CD4-positive, alpha-beta T cell (primary cell): Measurements from ENCODE around the gene PRKAA2. TPM values are rescaled to one million over a fixed set of nuclear protein-coding genes. Genes with fewer than 3 reads are reported as not detected.

ENCODE experiments used
- ATAC-seq: fragments of 200-7000 bp; cut with Tn5 transposase; one replicate; pipeline ENCODE4 v1.10.0; 2022; ENCODE audit warnings: mild to moderate bottlenecking; ENCODE audit not compliant: poor library complexity
- CTCF ChIA-PET: fragments of 350-600 bp; sonication (Branson Sonifier 250); formaldehyde crosslinking; loops from one replicate; lab custom pipeline; 2021; ENCODE audit warnings: antibody characterized with exemption, inconsistent platforms; lab: Charles Lee
- POLR2A ChIA-PET: fragments of 350-600 bp; sonication (Branson Sonifier 250); formaldehyde crosslinking; loops from one replicate; lab custom pipeline; 2021; ENCODE audit warnings: antibody characterized with exemption, inconsistent platforms; lab: Charles Lee
- DNase-seq, 14 experiments: peaks; one replicate each; pipeline ENCODE4 v3.0.0-alpha.2; 2013 to 2020; ENCODE audit warnings: mixed read lengths in 2 of 14
- H3K27ac ChIP-seq, 2 donors: one replicate each; pipeline versions ENCODE4 v1.5.1 to v1.7.0; 2013; ENCODE audit warnings: low read length in 2 of 2, low read depth in 1 of 2, mild to moderate bottlenecking in 1 of 2
- H3K27me3 ChIP-seq, 2 experiments: 1 replicate in 1 of 2; 2 replicates in 1 of 2; pipeline versions ENCODE4 v1.6.1 to v1.7.0; 2013; ENCODE audit warnings: low read length in 2 of 2, control low read depth in 1 of 2, mild to moderate bottlenecking in 1 of 2, moderate library complexity in 1 of 2; ENCODE audit not compliant: insufficient read depth in 2 of 2, control insufficient read depth in 1 of 2
- H3K36me3 ChIP-seq: one replicate; pipeline ENCODE4 v1.6.1; 2013; ENCODE audit warnings: low read length, control low read depth; ENCODE audit not compliant: insufficient read depth
- H3K4me1 ChIP-seq: one replicate; pipeline ENCODE4 v1.6.1; 2013; ENCODE audit warnings: low read length, control low read depth; ENCODE audit not compliant: insufficient read depth
- H3K4me3 ChIP-seq: one replicate; pipeline ENCODE4 v1.5.1; 2013; ENCODE audit warnings: mild to moderate bottlenecking, low read length, moderate library complexity
- H3K9me3 ChIP-seq, 2 experiments: 1 replicate in 1 of 2; 2 replicates in 1 of 2; pipeline versions ENCODE4 v1.6.1 to v1.7.0; 2013; ENCODE audit warnings: low read length in 2 of 2, mild to moderate bottlenecking in 2 of 2, control low read depth in 1 of 2, moderate library complexity in 1 of 2; ENCODE audit not compliant: control insufficient read depth in 1 of 2, insufficient read depth in 1 of 2
- H3K27ac Mint-ChIP-seq: one replicate; pipeline ENCODE4 v1.8.0; 2020; ENCODE audit warnings: mixed read lengths
- H3K27me3 Mint-ChIP-seq: one replicate; pipeline ENCODE4 v1.8.0; 2021; ENCODE audit warnings: mixed read lengths
- H3K36me3 Mint-ChIP-seq: one replicate; pipeline ENCODE4 v1.8.0; 2021; ENCODE audit warnings: low read depth, mixed read lengths
- H3K4me1 Mint-ChIP-seq: one replicate; pipeline ENCODE4 v1.8.0; 2021; ENCODE audit warnings: low read depth, mixed read lengths
- H3K4me3 Mint-ChIP-seq: one replicate; pipeline ENCODE4 v1.8.0; 2020; ENCODE audit warnings: mild to moderate bottlenecking, mixed read lengths
- H3K9me3 Mint-ChIP-seq: one replicate; pipeline ENCODE4 v1.8.0; 2020; ENCODE audit warnings: mixed read lengths
- intact Hi-C, 2 experiments: fragments of 100-400 bp; cut with DNase I in 1 of 2; cut with micrococcal nuclease in 1 of 2; formaldehyde crosslinking; loops; one replicate each; pipeline versions ENCODE4 v1.15.1 to v1.9.0; 2023 to 2025; cut with DNase I, micrococcal nuclease
- total RNA-seq, 174 experiments: library from RNA in 2 of 174; stranded (reverse) in 2 of 174; gene quantifications; one replicate each; pipeline ENCODE4 v1.2.3 and lab custom pipeline; 2021 to 2026
- TF ChIP-seq, protein P1 (sequence below): fragments of 200-600 bp; IDR thresholded peaks from one replicate; pipeline ENCODE4 v1.8.0; 2022; ENCODE audit warnings: antibody characterized with exemption, mild to moderate bottlenecking

The PRKAA2 gene
- total RNA-seq, 2 experiments from 2014 or later, result not detected

GRCh38 chr1:56648546-56648945 is 3.4 kb downstream of the PRKAA2 start:
- ChIA-PET POLR2A (no interaction called here), CTCF (no interaction called here)
- peaks cover 49% of the 10 kb centered on the region for H3K27me3 Mint-ChIP-seq
- DNase-seq, result no peak
- peaks cover 4% of the 10 kb centered on the region for H3K9me3 Mint-ChIP-seq
- no peak overlapping the region for H3K27ac Mint-ChIP-seq
- no peak for ATAC-seq
- H3K36me3 Mint-ChIP-seq, result no peaks in the 10 kb centered on the region
- intact Hi-C loops, result no loop called here
- H3K4me1 ChIP-seq, result no peaks in the 10 kb centered on the region
- no peak overlapping the region for H3K4me3 ChIP-seq
- H3K9me3 ChIP-seq, result peaks cover 0 to 12% of the 10 kb centered on the region in 2 experiments
- peaks cover 13 to 42% of the 10 kb centered on the region in 2 experiments for H3K27me3 ChIP-seq
- H3K4me1 Mint-ChIP-seq, result peaks cover 5% of the 10 kb centered on the region
- H3K4me3 Mint-ChIP-seq, result no peak overlapping the region
- H3K27ac ChIP-seq, result no peak overlapping the region
- H3K36me3 ChIP-seq, result no peaks in the 10 kb centered on the region
- TF ChIP-seq, protein P1, sequence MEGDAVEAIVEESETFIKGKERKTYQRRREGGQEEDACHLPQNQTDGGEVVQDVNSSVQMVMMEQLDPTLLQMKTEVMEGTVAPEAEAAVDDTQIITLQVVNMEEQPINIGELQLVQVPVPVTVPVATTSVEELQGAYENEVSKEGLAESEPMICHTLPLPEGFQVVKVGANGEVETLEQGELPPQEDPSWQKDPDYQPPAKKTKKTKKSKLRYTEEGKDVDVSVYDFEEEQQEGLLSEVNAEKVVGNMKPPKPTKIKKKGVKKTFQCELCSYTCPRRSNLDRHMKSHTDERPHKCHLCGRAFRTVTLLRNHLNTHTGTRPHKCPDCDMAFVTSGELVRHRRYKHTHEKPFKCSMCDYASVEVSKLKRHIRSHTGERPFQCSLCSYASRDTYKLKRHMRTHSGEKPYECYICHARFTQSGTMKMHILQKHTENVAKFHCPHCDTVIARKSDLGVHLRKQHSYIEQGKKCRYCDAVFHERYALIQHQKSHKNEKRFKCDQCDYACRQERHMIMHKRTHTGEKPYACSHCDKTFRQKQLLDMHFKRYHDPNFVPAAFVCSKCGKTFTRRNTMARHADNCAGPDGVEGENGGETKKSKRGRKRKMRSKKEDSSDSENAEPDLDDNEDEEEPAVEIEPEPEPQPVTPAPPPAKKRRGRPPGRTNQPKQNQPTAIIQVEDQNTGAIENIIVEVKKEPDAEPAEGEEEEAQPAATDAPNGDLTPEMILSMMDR, result no peak

DNA sequence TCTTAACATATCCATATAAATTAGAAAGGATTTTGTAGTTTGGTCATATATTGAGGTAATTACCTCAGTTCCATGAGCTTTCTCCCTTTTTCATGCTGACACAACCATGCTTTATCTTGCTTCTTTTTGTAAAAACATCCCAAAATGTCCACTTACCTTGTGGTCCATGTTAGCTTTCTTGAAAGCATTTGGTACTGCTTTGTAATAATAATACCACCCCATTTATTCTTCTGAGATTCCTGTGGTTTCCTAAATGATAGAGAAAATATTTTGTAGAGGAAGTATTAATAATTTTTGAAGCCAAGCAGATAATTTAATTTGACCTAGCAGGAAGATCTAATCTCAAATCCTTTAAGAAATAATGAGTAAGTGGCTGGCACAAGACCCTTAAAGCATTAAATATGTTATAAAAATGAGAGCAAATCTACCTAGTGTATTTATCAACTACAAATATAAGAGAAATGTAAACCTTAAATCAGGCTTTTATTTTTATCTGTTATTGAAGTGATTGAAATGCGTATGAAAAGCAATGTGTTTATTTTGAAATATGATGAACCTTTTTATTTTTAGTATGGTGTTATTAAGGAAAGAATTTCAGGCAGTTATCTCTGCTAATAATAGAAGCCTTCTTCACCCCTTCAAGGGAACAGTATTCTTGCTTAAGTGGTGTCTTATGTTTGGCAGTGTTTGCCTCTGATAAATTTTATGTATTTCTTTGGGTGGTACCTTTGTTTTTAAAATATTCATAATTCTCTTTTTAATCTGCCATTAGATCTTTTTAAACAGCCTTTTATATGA is 9.2 kb downstream of the PRKAA2 start:
- Mint-ChIP-seq H3K36me3 (no peaks in the 10 kb centered on the region), H3K4me3 (no peak overlapping the region), H3K9me3 (peaks cover 24% of the 10 kb centered on the region), H3K4me1 (no peaks in the 10 kb centered on the region), H3K27ac (no peak overlapping the region), H3K27me3 (peaks cover 7% of the 10 kb centered on the region)
- TF ChIP-seq, protein P1, result no peak
- POLR2A ChIA-PET, result no interaction called here
- no peak overlapping the region for H3K27ac ChIP-seq
- H3K4me3 ChIP-seq, result no peak overlapping the region
- CTCF ChIA-PET, result no interaction called here
- peaks cover 12 to 14% of the 10 kb centered on the region in 2 experiments for H3K9me3 ChIP-seq
- peaks cover 0 to 3% of the 10 kb centered on the region in 2 experiments for H3K27me3 ChIP-seq
- no peaks in the 10 kb centered on the region for H3K4me1 ChIP-seq
- no peaks in the 10 kb centered on the region for H3K36me3 ChIP-seq
- intact Hi-C loops, result no loop called here
- ATAC-seq, result no peak
- DNase-seq, result no peak

DNA sequence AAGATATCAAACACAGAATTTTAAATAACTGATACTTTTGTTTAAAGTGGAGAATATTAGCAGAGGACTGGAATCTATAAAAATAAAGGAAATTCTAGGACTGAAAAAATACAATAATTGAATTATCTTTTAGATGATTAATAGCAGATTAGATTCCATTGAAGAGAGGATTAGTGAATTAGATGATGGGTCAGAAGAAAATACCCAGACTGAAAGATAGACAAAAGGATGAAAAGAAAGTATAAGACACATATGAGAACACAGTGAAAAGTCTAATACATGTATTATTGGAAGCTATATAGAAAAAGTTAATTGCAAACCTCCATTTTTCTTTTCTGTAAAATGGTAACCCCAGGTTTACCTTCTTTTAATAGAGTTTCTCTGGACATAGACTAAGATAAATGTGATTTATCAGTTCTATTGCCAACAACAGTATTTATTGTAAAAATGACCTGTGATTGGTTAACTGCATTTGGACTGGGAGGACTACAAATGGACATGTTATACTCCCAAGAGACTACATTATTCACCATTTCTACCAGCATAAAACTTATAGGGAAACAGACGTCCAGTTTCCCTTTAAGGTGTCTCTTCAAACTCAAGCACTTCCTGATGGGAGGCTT is 11.0 kb downstream of the PRKAA2 start:
- no peaks in the 10 kb centered on the region for H3K4me1 Mint-ChIP-seq
- intact Hi-C loops, result no loop called here
- POLR2A ChIA-PET, result no interaction called here
- Histone ChIP-seq H3K9me3 (peaks cover 10 to 12% of the 10 kb centered on the region in 2 experiments), H3K27ac (no peak overlapping the region), H3K4me3 (no peak overlapping the region), H3K27me3 (no peaks in the 10 kb centered on the region), H3K36me3 (no peaks in the 10 kb centered on the region), H3K4me1 (no peaks in the 10 kb centered on the region)
- TF ChIP-seq, protein P1, result no peak
- CTCF ChIA-PET, result no interaction called here
- DNase-seq (no peak), ATAC-seq (no peak)
- peaks cover 22% of the 10 kb centered on the region for H3K9me3 Mint-ChIP-seq
- no peak overlapping the region for H3K27ac Mint-ChIP-seq
- H3K36me3 Mint-ChIP-seq, result no peaks in the 10 kb centered on the region
- H3K27me3 Mint-ChIP-seq, result peaks cover 6% of the 10 kb centered on the region
- H3K4me3 Mint-ChIP-seq, result no peak overlapping the region
